SU-DHL-6 (cell line): ENCODE results near the gene SFMBT2.

Source experiments
- H2AFZ ChIP-seq: fragments of 200-600 bp; sonication (generic); 2 replicates; pipeline ENCODE4 v1.6.1; 2014; ENCODE audit warnings: low read depth, mild to moderate bottlenecking, moderate library complexity, mixed read lengths, antibody characterized with exemption, low read length; ENCODE audit not compliant: severe bottlenecking
- H3F3A ChIP-seq: fragments of 200-600 bp; shearing (Covaris generic); 2 replicates; pipeline ENCODE4 v1.6.0; 2016; ENCODE audit warnings: antibody characterized with exemption, mild to moderate bottlenecking; ENCODE audit not compliant: insufficient read depth
- H3K27ac ChIP-seq: fragments of 200-600 bp; sonication (generic); 2 replicates; pipeline ENCODE4 v1.5.1; 2016; ENCODE audit warnings: low read depth, mild to moderate bottlenecking, low read length, moderate library complexity, mixed read lengths
- H3K27me3 ChIP-seq: fragments of 200-600 bp; sonication (generic), shearing (Covaris generic); 2 replicates; pipeline ENCODE4 v1.6.0; 2014; ENCODE audit warnings: mild to moderate bottlenecking, low read length
- H3K36me3 ChIP-seq: fragments of 200-600 bp; sonication (generic); 2 replicates; pipeline ENCODE4 v1.6.1; 2014; ENCODE audit warnings: mild to moderate bottlenecking, low read length, mixed read lengths
- H3K4me2 ChIP-seq: fragments of 300-600, 200-600 bp; shearing (Covaris generic), sonication (generic); 2 replicates; pipeline ENCODE4 v1.6.0; 2014; ENCODE audit warnings: low read length, low read depth, mild to moderate bottlenecking; ENCODE audit not compliant: poor library complexity, severe bottlenecking
- H3K4me3 ChIP-seq: fragments of 200-600 bp; sonication (generic); 2 replicates; pipeline ENCODE4 v1.5.1; 2014; ENCODE audit warnings: antibody characterized with exemption, low read length, mild to moderate bottlenecking, mixed read lengths; ENCODE audit not compliant: insufficient read depth, poor library complexity, severe bottlenecking
- H3K79me2 ChIP-seq: fragments of 200-600 bp; sonication (generic); 2 replicates; pipeline ENCODE4 v1.6.1; 2014; ENCODE audit warnings: mild to moderate bottlenecking, low read length, moderate library complexity; ENCODE audit not compliant: insufficient read depth
- H3K9ac ChIP-seq: fragments of 200-600 bp; sonication (generic); 2 replicates; pipeline ENCODE4 v1.7.0; 2014; ENCODE audit warnings: mild to moderate bottlenecking, low read length
- H3K9me2 ChIP-seq: fragments of 200-600 bp; sonication (generic); replicated peaks from 2 replicates; pipeline ENCODE4 v1.6.1; 2014; ENCODE audit warnings: low read length; ENCODE audit not compliant: insufficient read depth
- H3K9me3 ChIP-seq: fragments of 200-600 bp; sonication (generic); 2 replicates; pipeline ENCODE4 v1.6.1; 2014; ENCODE audit warnings: low read length, mixed read lengths; ENCODE audit not compliant: insufficient read depth
- H4K20me1 ChIP-seq: fragments of 200-600 bp; sonication (generic); 2 replicates; pipeline ENCODE4 v1.6.1; 2014; ENCODE audit warnings: low read depth, mild to moderate bottlenecking, antibody characterized with exemption, low read length, moderate library complexity, mixed read lengths
- EZH2phosphoT487 ChIP-seq: fragments of 200-600 bp; sonication (generic), shearing (Covaris generic); conservative IDR thresholded peaks from 2 replicates; pipeline ENCODE4 v1.6.1; 2018; ENCODE audit warnings: mild to moderate bottlenecking, antibody characterized with exemption, low read length, moderate library complexity, mixed read lengths
- TF ChIP-seq, protein P1 (sequence below): fragments of 200-600 bp; sonication (generic); IDR thresholded peaks from one replicate; pipeline ENCODE4 v1.5.1; 2017; ENCODE audit warnings: antibody characterized with exemption, mild to moderate bottlenecking, low read length, moderate library complexity; ENCODE audit not compliant: insufficient read depth, poor library complexity, severe bottlenecking

SFMBT2 gene

GRCh38 chr10:7165500-7166177, 245.2 kb downstream of the SFMBT2 start:
- Histone ChIP-seq H3K4me3 (no peak overlapping the region), H2AFZ (no peak overlapping the region), H3K4me2 (no peak overlapping the region), H3F3A (no peaks in the 10 kb centered on the region), H3K9me3 (no peaks in the 10 kb centered on the region), H3K79me2 (no peaks in the 10 kb centered on the region), H4K20me1 (no peaks in the 10 kb centered on the region), H3K27me3 (no peaks in the 10 kb centered on the region), H3K27ac (no peak overlapping the region), H3K9me2 (no peaks in the 10 kb centered on the region), H3K36me3 (no peaks in the 10 kb centered on the region), H3K9ac (no peak overlapping the region)
- TF ChIP-seq, protein P1, sequence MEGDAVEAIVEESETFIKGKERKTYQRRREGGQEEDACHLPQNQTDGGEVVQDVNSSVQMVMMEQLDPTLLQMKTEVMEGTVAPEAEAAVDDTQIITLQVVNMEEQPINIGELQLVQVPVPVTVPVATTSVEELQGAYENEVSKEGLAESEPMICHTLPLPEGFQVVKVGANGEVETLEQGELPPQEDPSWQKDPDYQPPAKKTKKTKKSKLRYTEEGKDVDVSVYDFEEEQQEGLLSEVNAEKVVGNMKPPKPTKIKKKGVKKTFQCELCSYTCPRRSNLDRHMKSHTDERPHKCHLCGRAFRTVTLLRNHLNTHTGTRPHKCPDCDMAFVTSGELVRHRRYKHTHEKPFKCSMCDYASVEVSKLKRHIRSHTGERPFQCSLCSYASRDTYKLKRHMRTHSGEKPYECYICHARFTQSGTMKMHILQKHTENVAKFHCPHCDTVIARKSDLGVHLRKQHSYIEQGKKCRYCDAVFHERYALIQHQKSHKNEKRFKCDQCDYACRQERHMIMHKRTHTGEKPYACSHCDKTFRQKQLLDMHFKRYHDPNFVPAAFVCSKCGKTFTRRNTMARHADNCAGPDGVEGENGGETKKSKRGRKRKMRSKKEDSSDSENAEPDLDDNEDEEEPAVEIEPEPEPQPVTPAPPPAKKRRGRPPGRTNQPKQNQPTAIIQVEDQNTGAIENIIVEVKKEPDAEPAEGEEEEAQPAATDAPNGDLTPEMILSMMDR, result no peak
- TF ChIP-seq EZH2phosphoT487, result no peak

DNA sequence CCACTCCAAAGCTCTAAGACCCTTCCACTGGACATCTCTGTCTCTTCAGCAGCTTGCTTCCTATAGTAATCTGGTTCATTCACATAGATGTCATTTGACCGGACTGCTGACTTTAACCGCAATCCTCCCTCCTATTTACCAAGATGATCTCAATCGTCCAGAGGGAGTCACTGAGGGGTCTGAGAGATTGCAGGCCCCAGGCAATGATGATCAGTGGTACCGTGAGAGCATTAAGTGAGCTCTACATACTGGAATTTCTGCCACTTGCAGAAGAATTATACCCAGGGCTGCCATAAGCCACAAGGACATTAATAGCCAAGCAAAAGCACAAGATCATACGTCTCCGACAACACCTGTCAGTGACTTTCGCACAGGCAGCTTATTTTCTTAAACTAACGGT, 245.9 kb downstream of the SFMBT2 start:
- Histone ChIP-seq H3K9me2 (no peaks in the 10 kb centered on the region), H3K36me3 (no peaks in the 10 kb centered on the region), H3F3A (no peaks in the 10 kb centered on the region), H3K9ac (no peak overlapping the region), H3K27ac (no peak overlapping the region), H3K4me3 (no peak overlapping the region), H3K79me2 (no peaks in the 10 kb centered on the region), H4K20me1 (no peaks in the 10 kb centered on the region), H3K4me2 (no peak overlapping the region), H3K27me3 (no peaks in the 10 kb centered on the region), H2AFZ (no peak overlapping the region), H3K9me3 (no peaks in the 10 kb centered on the region)
- TF ChIP-seq, protein P1, result no peak

DNA sequence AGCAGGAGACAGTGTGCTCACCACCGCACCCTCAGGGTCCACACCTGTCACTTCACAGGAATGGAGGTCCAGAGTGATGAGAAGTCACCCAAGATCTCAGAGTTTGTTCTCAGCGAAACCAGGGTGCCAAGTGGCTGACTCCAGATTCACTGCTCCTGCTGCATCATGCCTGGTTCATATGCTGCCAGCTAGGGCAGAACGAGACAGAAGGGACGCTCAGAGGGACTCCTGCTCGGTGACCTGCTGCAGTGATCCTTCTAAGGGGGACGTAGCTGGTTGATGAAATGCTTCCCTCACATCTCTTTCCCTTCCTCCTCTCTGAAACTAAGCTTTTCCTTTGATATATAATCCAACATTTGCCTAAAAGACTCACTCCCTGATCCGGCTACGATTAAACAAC, 248.5 kb downstream of the SFMBT2 start:
- Histone ChIP-seq H3K4me2 (no peak overlapping the region), H3K9me2 (no peaks in the 10 kb centered on the region), H3K27me3 (no peaks in the 10 kb centered on the region), H3K9ac (no peak overlapping the region), H3K79me2 (no peaks in the 10 kb centered on the region), H4K20me1 (no peaks in the 10 kb centered on the region), H3K9me3 (no peaks in the 10 kb centered on the region), H3K36me3 (peaks cover 4% of the 10 kb centered on the region; the same call in 1 of the 2 replicates), H2AFZ (no peak overlapping the region), H3K27ac (no peak overlapping the region), H3F3A (no peaks in the 10 kb centered on the region), H3K4me3 (no peak overlapping the region)
- TF ChIP-seq EZH2phosphoT487, result no peak
- TF ChIP-seq, protein P1, result no peak
